ACHN (cell line): ENCODE results near the gene NCCRP1.
"Not testable (repeated sequence)": the region's sequence is repeated elsewhere in the genome, so short reads cannot be mapped to it uniquely, and the experiment has no call there.

Experiments used
- DNase-seq: peaks from one replicate; pipeline ENCODE4 v3.0.0-alpha.2; 2015
- in situ Hi-C: cut with HindIII; loops from 2 replicates; pipeline ENCODE4 v1.10.0; 2017; ENCODE audit warnings: low sequenced_read_pairs, low pct_ligation_motif_present, low pct_unique_long_range_greater_than_20kb

Gene NCCRP1

GRCh38 chr19:39230096-39230764, 33.5 kb downstream of the NCCRP1 start:
- DNase-seq: no peak
- in situ Hi-C loops: no loop called here

DNA sequence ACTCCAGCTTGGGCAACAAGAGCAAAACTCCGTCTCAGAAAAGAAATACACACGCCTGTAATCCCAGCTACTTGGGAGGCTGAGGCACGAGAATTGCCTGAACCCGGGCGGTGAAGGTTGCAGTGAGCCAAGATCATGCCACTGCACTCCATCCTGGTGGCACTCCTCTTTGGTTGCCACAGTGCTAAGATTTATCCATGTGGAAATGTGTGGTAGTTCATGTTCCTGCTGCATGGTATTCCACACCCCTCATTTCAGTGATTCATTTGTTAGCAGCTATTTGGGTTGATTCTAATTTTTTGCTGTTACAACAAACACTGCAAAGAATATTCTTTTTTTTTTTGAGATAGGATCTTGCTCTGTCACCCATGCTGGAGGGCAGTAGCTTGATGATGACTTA, 35.9 kb downstream of the NCCRP1 start:
- DNase-seq: no peak
- in situ Hi-C loops: no loop called here

DNA sequence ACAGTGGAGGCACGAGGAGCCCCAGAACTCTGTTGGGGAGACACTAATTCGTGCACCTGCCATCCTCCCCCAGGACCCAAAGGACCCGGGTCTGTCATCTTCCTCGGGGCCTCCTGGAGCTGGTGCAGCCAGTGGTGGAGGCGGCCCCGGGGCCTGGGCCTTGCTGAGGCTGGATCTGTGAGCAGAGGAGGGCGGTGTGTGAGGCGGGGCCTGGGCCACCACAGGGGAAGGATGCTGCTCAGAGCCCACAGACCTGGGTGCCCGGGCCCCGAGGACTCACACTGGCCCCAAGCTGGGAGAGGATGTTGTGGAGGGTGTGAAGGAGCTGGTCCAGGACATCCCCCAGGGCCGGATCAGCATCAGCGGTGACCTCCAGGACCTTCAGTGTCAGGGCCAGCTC, 39.8 kb downstream of the NCCRP1 start:
- in situ Hi-C loops: no loop called here
- DNase-seq: no peak

GRCh38 chr19:39237200-39238184, 40.7 kb downstream of the NCCRP1 start:
- no peak for DNase-seq
- in situ Hi-C loops: no loop called here

DNA sequence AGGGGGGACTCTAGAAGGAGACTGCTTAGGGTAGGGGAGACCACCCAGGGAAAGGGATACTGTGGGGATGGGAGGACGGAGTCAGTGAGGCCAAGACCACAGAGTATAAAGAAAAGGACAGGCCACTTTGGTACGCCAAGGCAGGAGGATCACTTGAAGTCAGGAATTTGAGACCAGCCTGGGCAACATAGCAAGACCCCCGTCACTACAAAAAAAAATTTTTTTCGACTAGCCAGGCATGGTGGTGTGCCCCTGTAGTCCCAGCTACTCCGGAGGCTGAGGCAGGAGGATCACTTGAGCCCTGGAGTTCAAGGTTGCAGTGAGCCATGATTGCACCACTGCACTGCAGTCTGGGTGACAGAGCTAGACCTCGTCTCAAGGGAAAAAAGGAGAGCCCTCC, 41.4 kb downstream of the NCCRP1 start:
- in situ Hi-C loops: no loop called here

DNA sequence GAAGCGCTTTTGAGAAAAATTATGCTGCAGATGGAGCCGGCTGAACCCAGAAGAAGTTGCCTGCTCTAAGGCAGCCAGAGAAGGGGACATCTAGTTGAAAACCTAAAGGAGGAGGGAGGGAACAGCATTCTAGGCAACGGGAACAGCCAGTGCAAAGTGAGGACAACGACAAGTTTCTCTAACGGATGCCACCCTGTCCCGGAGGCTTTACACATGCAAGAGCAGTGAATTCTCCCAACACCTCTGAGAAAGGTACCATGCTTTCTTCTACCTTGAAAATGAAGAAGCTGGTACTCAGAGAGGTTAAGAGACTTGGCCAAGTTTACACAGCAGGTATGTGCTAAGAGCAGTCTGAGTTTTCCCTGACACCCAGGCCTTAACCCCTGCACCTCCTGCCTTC, 42.2 kb downstream of the NCCRP1 start:
- in situ Hi-C loops: no loop called here
- no peak for DNase-seq

More for the DNA sequence above, 41.4 kb downstream of the NCCRP1 start:
- no peak for DNase-seq

GRCh38 chr19:39240421-39240820, 43.7 kb downstream of the NCCRP1 start:
- in situ Hi-C loops: no loop called here
- no peak for DNase-seq

DNA sequence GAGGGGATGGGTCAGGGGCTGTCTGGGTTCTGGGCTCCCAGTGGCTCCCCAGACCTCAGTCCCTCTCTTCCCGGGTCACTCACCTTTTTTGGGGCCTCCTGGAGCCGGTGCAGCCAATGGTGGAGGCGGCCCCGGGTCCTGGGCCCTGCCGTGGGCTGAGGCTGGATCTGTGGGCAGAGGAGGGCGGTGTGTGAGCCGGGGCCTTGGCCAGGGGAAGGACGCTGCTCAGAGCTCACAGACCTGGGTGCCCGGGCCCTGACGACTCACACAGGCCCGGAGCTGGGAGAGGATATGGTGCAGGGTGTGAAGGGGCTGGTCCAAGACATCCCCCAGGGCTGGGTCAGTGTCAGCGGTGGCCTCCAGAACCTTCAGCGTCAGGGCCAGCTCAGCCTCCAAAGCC, 47.0 kb downstream of the NCCRP1 start:
- in situ Hi-C loops, DNase-seq: not testable (repeated sequence)

DNA sequence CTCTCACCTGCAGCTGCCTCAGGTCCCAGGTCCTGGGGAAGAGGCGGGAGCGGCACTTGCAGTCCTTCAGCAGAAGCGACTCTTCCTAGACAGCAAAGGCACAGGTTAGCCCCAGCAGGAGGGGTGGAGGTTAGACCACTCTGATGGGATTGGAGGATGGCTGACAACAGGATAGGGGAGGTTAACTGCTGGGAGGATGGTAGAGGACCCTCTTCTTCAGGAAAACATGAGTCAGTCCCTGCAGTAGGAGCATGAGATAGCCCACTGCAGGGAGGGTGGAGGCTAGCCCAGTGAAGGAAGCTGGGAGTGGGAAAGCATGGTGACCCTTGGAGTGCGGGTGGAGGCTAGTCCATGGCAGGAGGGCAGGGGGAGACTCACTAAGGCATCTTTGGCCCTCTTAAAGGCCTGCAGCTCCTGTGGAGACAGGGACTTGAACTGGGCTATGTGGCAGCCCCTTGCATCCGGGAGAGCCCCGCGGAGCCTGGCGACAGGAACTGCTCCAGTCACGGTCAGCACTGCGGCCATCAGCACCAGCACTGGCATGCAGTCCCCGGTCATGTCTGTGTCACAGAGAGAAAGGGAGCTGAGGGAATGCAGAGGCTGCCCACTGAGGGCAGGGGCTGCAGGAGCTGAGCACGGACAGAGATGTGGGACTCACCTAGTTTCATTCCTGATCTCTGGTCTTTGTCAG, 47.8 kb downstream of the NCCRP1 start, which contains the start of gene IFNL3:
Gene IFNL3, minus strand, starts transcription at position 597 of the 691 bp plus-strand sequence. Its CDS starts 39 bp downstream, at position 558.
- in situ Hi-C loops, DNase-seq: not testable (repeated sequence)

DNA sequence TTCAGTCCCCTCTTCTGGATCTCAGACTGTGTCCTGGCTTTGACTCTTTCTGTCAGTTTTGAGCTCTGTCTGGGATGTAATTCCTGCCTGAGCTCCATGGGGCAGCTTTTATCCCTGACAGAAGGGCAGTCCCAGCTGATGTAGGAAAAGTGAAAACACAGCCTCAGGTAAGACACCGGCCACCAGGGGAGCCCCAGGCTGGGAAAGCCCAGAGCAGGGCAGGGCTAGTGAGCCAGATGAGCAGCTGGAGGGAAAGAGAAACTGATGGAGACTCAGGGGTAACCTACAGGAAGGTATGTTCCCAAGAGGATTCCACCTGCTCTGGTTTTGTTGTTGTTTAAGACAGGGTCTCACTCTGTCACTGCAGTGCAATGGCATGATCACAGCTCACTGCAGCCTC, 48.4 kb downstream of the NCCRP1 start:
- in situ Hi-C loops, DNase-seq: not testable (repeated sequence)

GRCh38 chr19:39246951-39247669, 50.3 kb downstream of the NCCRP1 start:
- no peak for DNase-seq
- in situ Hi-C loops: no loop called here

- in situ Hi-C loops: no loop called here
- no peak for DNase-seq
These were observed 51.2 kb downstream of the NCCRP1 start for GRCh38 chr19:39247701-39248664.

GRCh38 chr19:39248806-39249205, 52.0 kb downstream of the NCCRP1 start, which contains the start of gene IFNL4:
TSS of gene IFNL4 (minus strand) at chr19:39248856.
- in situ Hi-C loops: no loop called here
- no peak for DNase-seq

GRCh38 chr19:39251081-39251480, 54.3 kb downstream of the NCCRP1 start:
- in situ Hi-C loops: no loop called here
- no peak for DNase-seq
